Mesendoderm (in vitro differentiated cells): Measurements from ENCODE around the gene DYNC1I2.

Source experiments
- DNase-seq: peaks from one replicate; pipeline ENCODE4 v3.0.0; 2013
- H2AK5ac ChIP-seq: 2 replicates; pipeline ENCODE4 v1.6.1; 2013; ENCODE audit warnings: low read length, inconsistent platforms
- H2BK120ac ChIP-seq: 2 replicates; pipeline ENCODE4 v1.6.1; 2013; ENCODE audit warnings: low read depth, mild to moderate bottlenecking, low read length, moderate library complexity, mixed read lengths
- H2BK15ac ChIP-seq: replicated peaks from 2 replicates; pipeline ENCODE4 v1.6.1; 2013; ENCODE audit warnings: low read depth, mild to moderate bottlenecking, moderate library complexity
- H2BK5ac ChIP-seq: 2 replicates; pipeline ENCODE4 v1.6.1; 2013; ENCODE audit warnings: low read length, inconsistent platforms
- H3K18ac ChIP-seq: 2 replicates; pipeline ENCODE4 v1.6.1; 2013; ENCODE audit warnings: mild to moderate bottlenecking, low read length, mixed read lengths
- H3K23ac ChIP-seq: one replicate; pipeline ENCODE4 v1.6.1; 2013; ENCODE audit warnings: low read length
- H3K27ac ChIP-seq: 2 replicates; pipeline ENCODE4 v1.5.1; 2013; ENCODE audit warnings: low read depth, mild to moderate bottlenecking, inconsistent platforms, low read length, moderate library complexity
- H3K27me3 ChIP-seq: 2 replicates; pipeline ENCODE4 v1.6.1; 2013; ENCODE audit warnings: low read length, control low read depth, mild to moderate bottlenecking, inconsistent platforms; ENCODE audit not compliant: insufficient read depth, poor library complexity
- H3K36me3 ChIP-seq: 2 replicates; pipeline ENCODE4 v1.6.1; 2013; ENCODE audit warnings: low read length, inconsistent platforms; ENCODE audit not compliant: control insufficient read depth, insufficient read depth
- H3K4ac ChIP-seq: one replicate; pipeline ENCODE4 v1.6.1; 2013; ENCODE audit warnings: low read depth, mild to moderate bottlenecking, low read length, moderate library complexity
- H3K4me1 ChIP-seq: 2 replicates; pipeline ENCODE4 v1.6.1; 2013; ENCODE audit warnings: low read depth, low read length, inconsistent platforms; ENCODE audit not compliant: control insufficient read depth
- H3K4me2 ChIP-seq: 2 replicates; pipeline ENCODE4 v1.6.1; 2013; ENCODE audit warnings: low read length
- H3K4me3 ChIP-seq: 2 replicates; pipeline ENCODE4 v1.5.1; 2013; ENCODE audit warnings: mild to moderate bottlenecking, low read length
- H3K56ac ChIP-seq: one replicate; pipeline ENCODE4 v1.6.1; 2013; ENCODE audit warnings: low read length
- H3K79me1 ChIP-seq: 2 replicates; pipeline ENCODE4 v1.6.1; 2013; ENCODE audit warnings: low read length, inconsistent platforms
- H3K79me2 ChIP-seq: 2 replicates; pipeline ENCODE4 v1.6.1; 2013; ENCODE audit warnings: mild to moderate bottlenecking, low read length; ENCODE audit not compliant: control insufficient read depth, insufficient read depth
- H3K9ac ChIP-seq: 2 replicates; pipeline ENCODE4 v1.6.1; 2013; ENCODE audit warnings: low read length, inconsistent platforms
- H4K5ac ChIP-seq: one replicate; pipeline ENCODE4 v1.6.1; 2013; ENCODE audit warnings: low read length
- H4K8ac ChIP-seq: one replicate; pipeline ENCODE4 v1.6.1; 2013; ENCODE audit warnings: low read depth, mild to moderate bottlenecking, control low read depth, low read length, moderate library complexity
- WGBS: extraction: QIAGEN DNeasy Blood & Tissue Kit; methylation state at CpG from one replicate; pipeline ENCODE4 v1.1.7; 2013; ENCODE audit warnings: low lambda C conversion rate, missing lambda C conversion rate; ENCODE audit not compliant: insufficient coverage; ENCODE audit errors: extremely low coverage; 5-methylcytosine and 5-hydroxymethylcytosine counted together

Gene DYNC1I2

DNA sequence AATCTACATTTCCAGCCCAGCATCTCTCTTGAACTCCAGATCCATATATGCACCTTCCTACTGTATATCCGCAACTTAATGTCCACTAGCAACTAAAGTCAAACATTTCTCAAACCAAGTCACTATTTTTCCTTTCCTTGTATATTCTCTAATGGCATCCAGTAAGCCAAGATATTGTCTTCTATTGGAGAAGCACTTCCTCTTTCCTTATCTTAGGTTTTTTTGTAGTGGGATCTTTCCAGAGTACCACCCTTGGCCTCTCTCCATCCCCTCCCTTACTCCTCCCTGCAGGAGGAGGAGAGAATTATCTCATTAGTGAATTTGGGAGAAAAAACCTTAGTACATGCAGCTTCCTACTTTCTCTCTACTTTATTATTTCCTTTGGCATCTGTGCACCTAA, 8.7 kb upstream of the DYNC1I2 start:
- no peak overlapping the region for H4K8ac ChIP-seq
- no CpG with 5 or more reads among the region's 1 CpG for WGBS
- no peak overlapping the region for H3K9ac ChIP-seq
- no peak overlapping the region for H4K5ac ChIP-seq
- H2BK5ac ChIP-seq: no peak overlapping the region
- no peak overlapping the region for H2BK120ac ChIP-seq
- no peaks in the 10 kb centered on the region for H3K79me1 ChIP-seq
- H3K36me3 ChIP-seq: no peaks in the 10 kb centered on the region
- H3K4me1 ChIP-seq: no peaks in the 10 kb centered on the region
- no peaks in the 10 kb centered on the region for H3K79me2 ChIP-seq
- DNase-seq: no peak
- no peak overlapping the region for H3K27ac ChIP-seq
- H3K23ac ChIP-seq: no peak overlapping the region
- H3K4ac ChIP-seq: no peak overlapping the region
- H3K4me2 ChIP-seq: no peak overlapping the region
- H2BK15ac ChIP-seq: no peak overlapping the region
- no peak overlapping the region for H2AK5ac ChIP-seq
- no peak overlapping the region for H3K4me3 ChIP-seq
- H3K18ac ChIP-seq: no peak overlapping the region
- no peak overlapping the region for H3K56ac ChIP-seq
- no peaks in the 10 kb centered on the region for H3K27me3 ChIP-seq

DNA sequence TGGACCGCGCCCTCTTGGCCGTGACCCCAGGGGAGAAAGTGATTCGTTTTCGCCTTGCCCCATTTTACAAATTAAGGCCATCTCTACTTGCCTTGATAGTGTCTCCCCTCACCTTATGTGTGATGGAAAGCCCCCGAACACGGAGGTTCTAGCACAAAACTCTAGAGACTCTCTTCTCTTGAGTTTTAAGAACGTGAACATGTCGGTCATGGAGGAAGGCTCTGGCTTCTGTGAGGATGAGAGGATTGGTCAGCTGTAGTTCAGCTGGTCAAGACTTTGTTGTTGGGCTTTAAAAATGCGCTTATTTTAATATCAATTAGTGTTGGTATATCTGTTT, 828 bp downstream of the DYNC1I2 start:
- peak overlapping the region; percentile 53 for H3K4me2 ChIP-seq

DNA sequence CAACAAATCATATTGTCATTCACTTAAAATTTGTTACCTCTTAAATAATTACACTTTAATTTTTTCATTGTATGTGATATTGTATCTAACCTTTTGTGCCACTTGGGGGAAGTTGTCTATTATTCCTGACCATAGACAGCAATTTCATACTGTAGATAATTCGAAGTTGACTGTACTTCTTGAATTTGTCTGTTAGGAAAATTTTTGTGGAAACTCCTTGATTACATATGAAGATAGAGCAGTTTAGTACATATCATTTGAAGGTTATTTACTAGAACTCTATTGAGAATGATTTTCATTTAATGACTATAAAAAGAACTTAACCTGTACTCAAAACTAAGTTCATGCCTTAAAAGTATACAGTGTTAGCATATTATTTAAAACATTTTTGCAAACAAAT, 5.1 kb downstream of the DYNC1I2 start:
- no peak overlapping the region for H4K8ac ChIP-seq
- H3K27ac ChIP-seq: no peak overlapping the region
- no peak overlapping the region for H2AK5ac ChIP-seq
- peaks cover 19% of the 10 kb centered on the region for H3K79me2 ChIP-seq
- WGBS: no CpG with 5 or more reads among the region's 1 CpG
- H2BK5ac ChIP-seq: no peak overlapping the region
- H3K4me1 ChIP-seq: no peaks in the 10 kb centered on the region
- H3K36me3 ChIP-seq: no peaks in the 10 kb centered on the region
- H2BK15ac ChIP-seq: no peak overlapping the region
- peaks cover 2% of the 10 kb centered on the region for H3K79me1 ChIP-seq
- H3K4ac ChIP-seq: no peak overlapping the region
- H4K5ac ChIP-seq: no peak overlapping the region
- H3K4me3 ChIP-seq: no peak overlapping the region
- no peak overlapping the region for H3K56ac ChIP-seq
- no peak overlapping the region for H2BK120ac ChIP-seq
- H3K27me3 ChIP-seq: no peaks in the 10 kb centered on the region
- H3K18ac ChIP-seq: no peak overlapping the region
- H3K4me2 ChIP-seq: no peak overlapping the region
- no peak overlapping the region for H3K23ac ChIP-seq
- no peak overlapping the region for H3K9ac ChIP-seq
- DNase-seq: no peak

More for the DNA sequence above, 828 bp downstream of the DYNC1I2 start:
- H3K4me1 ChIP-seq: no peaks in the 10 kb centered on the region
- no peak overlapping the region for H3K4ac ChIP-seq
- peak overlapping the region; percentile 60 for H3K27ac ChIP-seq
- H3K23ac ChIP-seq: peak overlapping the region; percentile 95
- H3K27me3 ChIP-seq: no peaks in the 10 kb centered on the region
- no peak for DNase-seq
- H2BK5ac ChIP-seq: peak overlapping the region; percentile 17
- no peak overlapping the region for H4K8ac ChIP-seq
- peak overlapping the region; percentile 91 for H3K9ac ChIP-seq
- no peak overlapping the region for H2AK5ac ChIP-seq
- peak overlapping the region; percentile 88 for H3K56ac ChIP-seq
- H2BK120ac ChIP-seq: no peak overlapping the region
- H3K18ac ChIP-seq: peak overlapping the region; percentile 19
- H3K79me2 ChIP-seq: peaks cover 19% of the 10 kb centered on the region
- no peaks in the 10 kb centered on the region for H3K36me3 ChIP-seq
- peak overlapping the region; percentile 99 for H3K4me3 ChIP-seq
- WGBS: no CpG with 5 or more reads among the region's 10 CpGs
- H3K79me1 ChIP-seq: peaks cover 2% of the 10 kb centered on the region
- H4K5ac ChIP-seq: no peak overlapping the region
- H2BK15ac ChIP-seq: no peak overlapping the region

DNA sequence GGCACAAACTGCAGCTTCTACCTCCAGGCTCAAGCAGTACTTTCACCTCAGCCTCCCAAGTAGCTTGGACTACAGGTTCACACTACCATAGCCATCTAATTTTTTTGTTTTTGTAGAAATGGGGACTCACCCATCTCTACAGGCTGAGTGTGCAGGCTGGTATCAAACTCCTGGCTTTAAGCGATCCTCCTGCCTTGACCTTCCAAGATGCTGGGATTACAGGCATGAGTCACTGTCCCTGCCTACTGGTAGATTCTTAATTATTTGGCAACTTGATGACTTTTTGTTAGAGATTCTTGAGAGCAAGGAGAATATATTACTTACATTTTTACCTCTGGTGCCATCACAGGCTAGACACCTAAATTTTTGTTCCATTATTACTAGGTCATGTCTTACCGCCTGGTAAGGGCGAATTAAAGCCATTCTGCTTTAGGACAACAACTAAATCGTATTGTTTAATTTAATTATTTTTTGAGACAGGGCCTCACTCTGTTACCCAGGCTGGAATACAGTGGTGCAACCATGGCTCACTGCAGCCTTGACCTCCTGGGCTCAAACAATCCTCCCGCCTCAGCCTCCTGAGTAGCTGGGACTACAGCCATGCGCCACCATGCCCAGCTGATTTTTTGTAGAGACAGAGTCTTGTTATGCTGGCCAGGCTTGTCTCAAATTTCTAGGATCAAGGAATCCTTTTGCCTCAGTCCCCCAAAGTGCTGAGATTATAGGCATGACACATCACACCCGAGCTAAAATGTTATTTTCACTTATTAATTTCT, 15.7 kb downstream of the DYNC1I2 start:
- Histone ChIP-seq H4K5ac (no peak overlapping the region), H3K79me2 (no peaks in the 10 kb centered on the region), H2AK5ac (no peak overlapping the region), H3K23ac (no peak overlapping the region), H3K4ac (no peak overlapping the region), H3K27me3 (no peaks in the 10 kb centered on the region), H3K4me3 (no peak overlapping the region), H2BK15ac (no peak overlapping the region), H3K4me1 (no peaks in the 10 kb centered on the region), H3K27ac (no peak overlapping the region), H3K4me2 (no peak overlapping the region), H4K8ac (no peak overlapping the region), H3K36me3 (peaks cover 2% of the 10 kb centered on the region), H2BK120ac (no peak overlapping the region), H3K9ac (no peak overlapping the region), H3K18ac (no peak overlapping the region), H3K79me1 (peaks cover 2% of the 10 kb centered on the region), H2BK5ac (no peak overlapping the region), H3K56ac (no peak overlapping the region)
- no peak for DNase-seq
- no CpG with 5 or more reads among the region's 7 CpGs for WGBS

DNA sequence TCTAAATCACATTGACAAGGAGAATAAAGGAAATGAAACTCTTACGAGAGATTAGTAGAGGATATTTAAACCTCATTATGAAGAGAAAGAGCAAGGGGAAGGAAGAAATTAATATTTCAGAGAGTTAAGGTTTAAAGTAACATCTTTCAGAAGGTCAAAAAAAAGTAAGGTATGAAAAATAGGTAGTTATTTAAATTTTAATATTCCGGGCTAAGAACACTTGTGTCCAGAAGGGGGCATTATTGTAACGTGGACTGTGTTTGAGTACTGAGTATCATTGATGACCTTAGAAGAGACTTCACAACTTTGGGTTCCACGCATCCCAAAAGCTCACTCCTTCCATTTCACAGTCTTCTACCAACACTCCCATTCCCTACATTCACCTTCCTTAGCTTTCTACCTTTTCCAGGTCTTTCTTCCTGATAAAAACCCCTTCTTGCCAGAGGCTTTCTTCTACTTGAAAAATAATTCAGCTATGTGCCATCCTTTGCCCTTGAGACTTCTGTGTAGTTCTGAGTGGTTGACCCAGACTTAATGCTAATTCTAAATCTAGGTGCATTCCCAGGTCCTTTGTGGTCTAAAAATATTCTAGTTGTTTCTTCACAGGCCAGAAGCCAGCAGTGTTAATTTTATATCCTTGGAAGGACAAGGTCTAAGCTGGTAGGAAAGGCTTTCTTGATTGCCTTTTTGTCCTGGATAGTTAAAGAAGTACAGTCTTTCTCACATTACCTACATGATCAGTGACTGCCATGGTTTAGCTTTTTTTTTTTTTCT, 16.5 kb downstream of the DYNC1I2 start:
- H3K4me1 ChIP-seq: no peaks in the 10 kb centered on the region
- peaks cover 2% of the 10 kb centered on the region for H3K36me3 ChIP-seq
- H3K79me2 ChIP-seq: no peaks in the 10 kb centered on the region
- H2BK120ac ChIP-seq: no peak overlapping the region
- no peak overlapping the region for H4K5ac ChIP-seq
- H3K4me3 ChIP-seq: no peak overlapping the region
- peak; percentile 31 for DNase-seq
- H3K56ac ChIP-seq: no peak overlapping the region
- no peak overlapping the region for H2BK5ac ChIP-seq
- peaks cover 2% of the 10 kb centered on the region for H3K79me1 ChIP-seq
- H2AK5ac ChIP-seq: no peak overlapping the region
- H3K9ac ChIP-seq: no peak overlapping the region
- H3K4ac ChIP-seq: no peak overlapping the region
- no peak overlapping the region for H3K4me2 ChIP-seq
- no peak overlapping the region for H3K23ac ChIP-seq
- no CpG with 5 or more reads among the region's 4 CpGs for WGBS
- H3K18ac ChIP-seq: no peak overlapping the region
- no peak overlapping the region for H2BK15ac ChIP-seq
- no peak overlapping the region for H4K8ac ChIP-seq
- H3K27ac ChIP-seq: no peak overlapping the region
- no peaks in the 10 kb centered on the region for H3K27me3 ChIP-seq
